ENCODE data around the gene SOWAHA. TPM values are rescaled to one million over a fixed set of nuclear protein-coding genes. Genes with fewer than 3 reads are reported as not detected.

Gene SOWAHA
- total RNA-seq, 3 donors from 2014 or later, result 0.66 to 3.2 (median 0.96) TPM

DNA sequence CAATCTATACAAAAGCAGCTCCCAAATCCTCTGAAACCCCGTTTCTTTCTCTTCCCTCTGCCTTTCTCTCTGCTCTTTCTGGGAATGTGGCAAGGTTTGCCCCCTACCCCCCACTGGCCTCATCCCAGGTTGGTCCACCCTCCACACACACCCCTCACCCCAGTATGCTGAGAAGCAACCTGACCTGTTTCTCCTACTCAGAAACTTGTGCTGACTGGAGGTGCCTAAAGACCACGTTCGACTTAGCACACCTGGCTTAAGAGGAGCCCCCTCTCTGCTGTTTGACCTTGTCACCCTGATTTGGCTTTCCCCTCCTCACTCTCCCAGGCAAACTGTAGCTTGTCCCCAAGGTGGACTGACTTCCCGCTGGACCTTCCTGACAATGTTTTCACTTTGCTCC is 35.0 kb upstream of the SOWAHA start:
- no peaks in the 10 kb centered on the region for H3K27me3 ChIP-seq
- peak overlapping the region in 2 of 3 donors; percentile 85 to 99 for H3K4me3 ChIP-seq
- H3K4me1 ChIP-seq, result peaks cover 0 to 3% of the 10 kb centered on the region in 2 donors
- no peak for DNase-seq (ENCODE audit: low spot score in 2 of 2)
- H3K9me3 ChIP-seq, result no peaks in the 10 kb centered on the region
- H3K36me3 ChIP-seq, result no peaks in the 10 kb centered on the region
- TF ChIP-seq, protein P1, sequence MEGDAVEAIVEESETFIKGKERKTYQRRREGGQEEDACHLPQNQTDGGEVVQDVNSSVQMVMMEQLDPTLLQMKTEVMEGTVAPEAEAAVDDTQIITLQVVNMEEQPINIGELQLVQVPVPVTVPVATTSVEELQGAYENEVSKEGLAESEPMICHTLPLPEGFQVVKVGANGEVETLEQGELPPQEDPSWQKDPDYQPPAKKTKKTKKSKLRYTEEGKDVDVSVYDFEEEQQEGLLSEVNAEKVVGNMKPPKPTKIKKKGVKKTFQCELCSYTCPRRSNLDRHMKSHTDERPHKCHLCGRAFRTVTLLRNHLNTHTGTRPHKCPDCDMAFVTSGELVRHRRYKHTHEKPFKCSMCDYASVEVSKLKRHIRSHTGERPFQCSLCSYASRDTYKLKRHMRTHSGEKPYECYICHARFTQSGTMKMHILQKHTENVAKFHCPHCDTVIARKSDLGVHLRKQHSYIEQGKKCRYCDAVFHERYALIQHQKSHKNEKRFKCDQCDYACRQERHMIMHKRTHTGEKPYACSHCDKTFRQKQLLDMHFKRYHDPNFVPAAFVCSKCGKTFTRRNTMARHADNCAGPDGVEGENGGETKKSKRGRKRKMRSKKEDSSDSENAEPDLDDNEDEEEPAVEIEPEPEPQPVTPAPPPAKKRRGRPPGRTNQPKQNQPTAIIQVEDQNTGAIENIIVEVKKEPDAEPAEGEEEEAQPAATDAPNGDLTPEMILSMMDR (IDR thresholded peaks at IDR 0.05), result no peak
- TF ChIP-seq POLR2AphosphoS5 (IDR thresholded peaks at IDR 0.05), result no peak
- TF ChIP-seq POLR2A (IDR thresholded peaks at IDR 0.05), result no peak
- intact Hi-C loops (cut with DNase I; ENCODE audit: low total_unique reads), result no loop called here
- peak overlapping the region; percentile 79 to 94 for H3K27ac ChIP-seq

DNA sequence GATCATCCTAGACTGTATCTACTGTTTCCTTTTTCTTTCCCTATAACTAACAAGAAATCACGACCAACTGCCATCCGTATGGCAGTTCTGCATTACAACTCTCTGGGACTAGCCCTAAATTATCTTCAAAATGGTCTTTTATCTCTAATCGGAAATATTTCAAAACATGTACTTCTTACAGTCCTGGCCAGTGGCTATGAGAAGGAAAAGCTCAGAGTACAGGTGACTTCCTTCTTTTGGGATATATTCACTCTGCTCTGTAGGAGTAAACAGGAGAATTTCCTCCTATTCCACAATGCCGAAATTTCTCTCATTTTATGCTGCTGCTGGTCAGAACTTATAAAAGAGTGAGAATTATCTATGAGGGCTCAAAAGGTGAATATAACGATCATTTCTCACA is 34.2 kb upstream of the SOWAHA start:
- Histone ChIP-seq H3K9me3 (no peaks in the 10 kb centered on the region), H3K27me3 (no peaks in the 10 kb centered on the region), H3K4me3 (no peak overlapping the region), H3K36me3 (no peaks in the 10 kb centered on the region), H3K27ac (no peak overlapping the region), H3K4me1 (peaks cover 0 to 3% of the 10 kb centered on the region in 2 donors)
- no peak for DNase-seq (ENCODE audit: low spot score in 2 of 2)
- TF ChIP-seq POLR2AphosphoS5 (IDR thresholded peaks at IDR 0.05), result no peak
- no peak for TF ChIP-seq POLR2A (IDR thresholded peaks at IDR 0.05)
- TF ChIP-seq, protein P1 (IDR thresholded peaks at IDR 0.05), result no peak
- intact Hi-C loops (cut with DNase I; ENCODE audit: low total_unique reads), result no loop called here

DNA sequence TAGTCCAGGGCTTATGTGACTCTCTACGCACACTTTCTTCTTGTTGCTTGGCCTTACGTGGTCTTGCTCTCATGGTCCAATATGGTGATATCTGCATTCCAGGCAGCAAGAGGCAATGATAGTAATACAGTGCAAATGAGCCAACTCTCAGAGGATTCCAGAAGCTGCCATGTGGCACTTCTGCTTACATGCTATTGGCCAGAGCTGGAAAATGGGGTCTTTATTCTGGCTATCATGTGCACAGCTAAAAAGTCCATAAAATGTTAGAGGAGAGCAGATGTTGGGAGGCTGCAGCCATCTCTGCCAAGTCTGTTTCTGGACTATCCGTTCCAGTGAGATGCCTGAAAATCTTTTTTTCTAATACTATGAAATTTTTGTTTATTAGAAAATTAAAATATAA is 33.1 kb upstream of the SOWAHA start:
- H3K4me1 ChIP-seq, result peaks cover 0 to 3% of the 10 kb centered on the region in 2 donors
- no peaks in the 10 kb centered on the region for H3K9me3 ChIP-seq
- no peaks in the 10 kb centered on the region for H3K27me3 ChIP-seq
- no peak overlapping the region for H3K27ac ChIP-seq
- DNase-seq (ENCODE audit: low spot score in 2 of 2), result no peak
- no peaks in the 10 kb centered on the region for H3K36me3 ChIP-seq
- intact Hi-C loops (cut with DNase I; ENCODE audit: low total_unique reads), result loop anchor here (5.0 kb wide), 1 partner anchor 708 kb away; the partner anchor contains the start of gene CSF2
- TF ChIP-seq POLR2A (IDR thresholded peaks at IDR 0.05) (no peak), POLR2AphosphoS5 (IDR thresholded peaks at IDR 0.05) (no peak)
- TF ChIP-seq, protein P1 (IDR thresholded peaks at IDR 0.05), result no peak
- no peak overlapping the region for H3K4me3 ChIP-seq

DNA sequence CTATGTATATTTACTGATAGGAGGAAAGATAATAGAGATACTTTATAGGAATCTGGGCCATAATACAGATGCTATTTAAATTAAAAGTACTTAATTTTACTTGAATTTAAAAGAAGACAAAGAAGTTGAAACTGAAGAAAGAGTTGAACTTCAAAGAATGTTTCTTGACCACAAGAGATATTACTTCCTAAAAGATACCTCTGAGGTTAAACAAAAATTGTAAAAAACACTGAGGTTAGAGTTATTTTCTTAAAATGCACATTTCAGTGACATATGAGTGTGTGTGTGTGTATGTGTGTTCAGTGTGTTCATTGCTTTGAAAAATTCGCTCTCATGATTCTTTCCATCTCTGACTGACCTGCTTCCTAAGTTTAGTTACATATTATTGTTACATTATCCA is 32.5 kb upstream of the SOWAHA start:
- Histone ChIP-seq H3K36me3 (no peaks in the 10 kb centered on the region), H3K27me3 (no peaks in the 10 kb centered on the region), H3K27ac (no peak overlapping the region), H3K4me3 (no peak overlapping the region), H3K9me3 (no peaks in the 10 kb centered on the region), H3K4me1 (peaks cover 0 to 3% of the 10 kb centered on the region in 2 donors)
- TF ChIP-seq, protein P1 (IDR thresholded peaks at IDR 0.05), result no peak
- TF ChIP-seq POLR2AphosphoS5 (IDR thresholded peaks at IDR 0.05) (no peak), POLR2A (IDR thresholded peaks at IDR 0.05) (no peak)
- DNase-seq (ENCODE audit: low spot score in 2 of 2), result no peak
- intact Hi-C loops (cut with DNase I; ENCODE audit: low total_unique reads), result loop anchor here (5.0 kb wide), 1 partner anchor 708 kb away; the partner anchor contains the start of gene CSF2

DNA sequence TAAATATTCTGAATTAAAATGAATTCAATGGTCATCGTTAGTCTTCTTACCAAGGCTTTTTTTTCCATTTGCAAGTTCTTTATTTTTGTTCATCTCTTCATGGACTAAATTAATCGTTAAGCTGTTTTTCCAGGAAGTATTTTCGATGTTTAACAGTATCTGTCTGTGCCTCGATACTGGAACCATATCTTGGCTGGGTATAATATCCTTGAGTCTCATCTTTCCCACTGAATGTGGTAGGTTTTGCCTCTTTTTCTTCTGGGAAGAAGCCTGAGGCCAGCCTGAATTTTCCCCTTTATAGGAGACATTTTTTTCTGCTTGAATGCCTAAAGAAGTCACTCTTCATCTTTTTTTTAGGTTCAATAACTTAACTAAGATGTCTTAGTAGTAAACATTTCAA is 32.1 kb upstream of the SOWAHA start:
- H3K9me3 ChIP-seq, result no peaks in the 10 kb centered on the region
- no peak for DNase-seq (ENCODE audit: low spot score in 2 of 2)
- intact Hi-C loops (cut with DNase I; ENCODE audit: low total_unique reads), result loop anchor here (5.0 kb wide), 1 partner anchor 709 kb away; the partner anchor contains the start of gene CSF2
- peaks cover 0 to 3% of the 10 kb centered on the region in 2 donors for H3K4me1 ChIP-seq
- TF ChIP-seq, protein P1 (IDR thresholded peaks at IDR 0.05), result no peak
- no peak for TF ChIP-seq POLR2A (IDR thresholded peaks at IDR 0.05)
- TF ChIP-seq POLR2AphosphoS5 (IDR thresholded peaks at IDR 0.05), result no peak
- no peak overlapping the region for H3K27ac ChIP-seq
- H3K27me3 ChIP-seq, result no peaks in the 10 kb centered on the region
- H3K36me3 ChIP-seq, result no peaks in the 10 kb centered on the region
- no peak overlapping the region for H3K4me3 ChIP-seq
